ENCODE data around the gene PCA3.

- TF ChIP-seq CTCF (IDR thresholded peaks at IDR 0.05 in 2 of 3, conservative IDR thresholded peaks at IDR 0.05 in 1 of 3; ENCODE audit: borderline replicate concordance in 1 of 3, insufficient read depth in 1 of 3, low read depth in 2 of 3, low read length in 2 of 3) (peak; percentile 63 to 89 (median 88)), EZH2 (IDR thresholded peaks at IDR 0.05) (no peak), POLR2AphosphoS5 (IDR thresholded peaks at IDR 0.05; ENCODE audit: low read depth, low read length) (no peak), JUND (IDR thresholded peaks at IDR 0.05) (no peak), YY1 (IDR thresholded peaks at IDR 0.05; ENCODE audit: extremely low read depth, insufficient replicate concordance, low read depth, low read length) (no peak), POLR2A (IDR thresholded peaks at IDR 0.05; ENCODE audit: borderline replicate concordance, extremely low read depth, insufficient read depth, insufficient read length) (no peak), SRF (IDR thresholded peaks at IDR 0.05; ENCODE audit: low read depth) (no peak)
Observed at GRCh38 chr9:76810377-76810957, 46.2 kb downstream of the PCA3 start.
